OCI-LY7 (cell line): ENCODE results near the gene HPCA. TPM values are rescaled to one million over a fixed set of nuclear protein-coding genes. Genes with fewer than 3 reads are reported as not detected.

Experiments
- BruUV-seq: library from RNA; stranded (reverse); fragments of 400-500 nt; replicated peaks from 2 replicates; lab custom pipeline; 2021; lab: Mats Ljungman, UMichigan
- CTCF ChIA-PET: fragments of 300-600 bp; sonication (Branson Sonifier 250); formaldehyde crosslinking; loops from one replicate; lab custom pipeline; 2022; ENCODE audit warnings: antibody characterized with exemption; ENCODE audit not compliant: unreplicated experiment; lab: Charles Lee
- POLR2A ChIA-PET: fragments of 300-600 bp; sonication (Branson Sonifier 250); formaldehyde crosslinking; loops from one replicate; lab custom pipeline; 2022; ENCODE audit warnings: antibody characterized with exemption; lab: Charles Lee
- DNase-seq: peaks from one replicate; pipeline ENCODE4 v3.0.0-alpha.2; 2015; ENCODE audit warnings: low spot score
- H2AFZ ChIP-seq: fragments of 200-600 bp; sonication (generic), shearing (Covaris generic); 2 replicates; pipeline ENCODE4 v1.6.1; 2014; ENCODE audit warnings: mild to moderate bottlenecking, antibody characterized with exemption, low read length, moderate library complexity
- H3K27ac ChIP-seq: fragments of 200-600 bp; sonication (generic); 2 replicates; pipeline ENCODE4 v1.5.1; 2014; ENCODE audit warnings: mixed run types, low read depth, mild to moderate bottlenecking, moderate library complexity, low read length, inconsistent platforms; ENCODE audit not compliant: poor library complexity, severe bottlenecking
- H3K36me3 ChIP-seq: fragments of 200-600 bp; sonication (generic); 2 replicates; pipeline ENCODE4 v1.6.1; 2014; ENCODE audit warnings: mild to moderate bottlenecking, antibody characterized with exemption, low read length, moderate library complexity, mixed read lengths; ENCODE audit not compliant: insufficient read depth
- H3K4me1 ChIP-seq: fragments of 200-600 bp; sonication (generic); 2 replicates; pipeline ENCODE4 v1.5.1; 2014; ENCODE audit warnings: mild to moderate bottlenecking, low read length; ENCODE audit not compliant: insufficient read depth, poor library complexity, severe bottlenecking
- H3K4me2 ChIP-seq: fragments of 200-600 bp; sonication (generic); 2 replicates; pipeline ENCODE4 v1.6.1; 2014; ENCODE audit warnings: mild to moderate bottlenecking, low read length
- H3K4me3 ChIP-seq: fragments of 200-600 bp; sonication (generic); 2 replicates; pipeline ENCODE4 v1.5.1; 2014; ENCODE audit warnings: mild to moderate bottlenecking, low read depth, low read length; ENCODE audit not compliant: poor library complexity, severe bottlenecking
- H3K79me2 ChIP-seq: fragments of 200-600 bp; sonication (generic); 2 replicates; pipeline ENCODE4 v1.6.1; 2016; ENCODE audit warnings: low read depth, mild to moderate bottlenecking, low read length, moderate library complexity, mixed read lengths; ENCODE audit not compliant: insufficient read depth
- H3K9me2 ChIP-seq: fragments of 200-600 bp; sonication (generic); 2 replicates; pipeline ENCODE4 v1.6.1; 2016; ENCODE audit warnings: mild to moderate bottlenecking, low read length, mixed read lengths; ENCODE audit not compliant: insufficient read depth
- H3K9me3 ChIP-seq: fragments of 200-600 bp; sonication (generic); 2 replicates; pipeline ENCODE4 v1.6.1; 2014; ENCODE audit warnings: mild to moderate bottlenecking, mixed run types, low read length, mixed read lengths
- H4K20me1 ChIP-seq: fragments of 200-600 bp; sonication (generic); 2 replicates; pipeline ENCODE4 v1.6.1; 2014; ENCODE audit warnings: mild to moderate bottlenecking, antibody characterized with exemption, low read length, moderate library complexity, mixed read lengths; ENCODE audit not compliant: insufficient read depth
- CTCF ChIP-seq: fragments of 200-600 bp; sonication (generic); conservative IDR thresholded peaks from 2 replicates; pipeline ENCODE4 v1.5.1; 2014; ENCODE audit warnings: mild to moderate bottlenecking, antibody characterized with exemption, low read length, moderate library complexity, mixed read lengths
- EZH2phosphoT487 ChIP-seq: fragments of 200-600 bp; sonication (generic); IDR thresholded peaks from 2 replicates; pipeline ENCODE4 v1.6.1; 2018; ENCODE audit warnings: low read depth, borderline replicate concordance, mild to moderate bottlenecking, mixed run types, antibody characterized with exemption, low read length, moderate library complexity, mixed read lengths
- intact Hi-C: fragments of 100-400 bp; cut with micrococcal nuclease; formaldehyde crosslinking; loops from one replicate; pipeline ENCODE4 v1.10.0; 2022; ENCODE audit not compliant: unreplicated experiment
- total RNA-seq, 2 experiments: library from RNA; depleted of rRNA in 1 of 2; stranded (reverse); fragments of >200 nt in 1 of 2; shearing (Covaris generic) in 1 of 2; gene quantifications; 2 replicates each; pipeline ENCODE4 v1.2.3, GENCODE V29; 2014 to 2022

HPCA gene
- total RNA-seq, 2 experiments from 2014 or later: 0.36 to 3.3 TPM

- peak overlapping the region; percentile 29; the same call in 1 of the 2 replicates for H3K4me2 ChIP-seq
Measured at GRCh38 chr1:32876341-32877210, 9.7 kb upstream of the HPCA start.

GRCh38 chr1:32877211-32878110, 8.8 kb upstream of the HPCA start:
- Histone ChIP-seq H3K27ac (no peak overlapping the region), H3K4me1 (peaks cover 26% of the 10 kb centered on the region), H3K4me3 (no peak overlapping the region), H4K20me1 (no peaks in the 10 kb centered on the region), H3K79me2 (no peaks in the 10 kb centered on the region), H2AFZ (no peak overlapping the region), H3K9me3 (no peaks in the 10 kb centered on the region), H3K9me2 (no peaks in the 10 kb centered on the region), H3K36me3 (no peaks in the 10 kb centered on the region), H3K4me2 (no peak overlapping the region)
- DNase-seq: no peak
- intact Hi-C loops: no loop called here
- CTCF ChIA-PET: no interaction called here
- TF ChIP-seq EZH2phosphoT487 (no peak), CTCF (no peak)
- BruUV-seq: no TSS peak
- POLR2A ChIA-PET: no interaction called here

More at GRCh38 chr1:32876341-32877210, 9.7 kb upstream of the HPCA start:
- intact Hi-C loops: loop anchor here (1.0 kb wide), 1 partner anchor 210 kb away; no protein-coding TSS in a partner anchor
- Histone ChIP-seq H3K4me3 (no peak overlapping the region), H3K9me2 (no peaks in the 10 kb centered on the region), H3K79me2 (no peaks in the 10 kb centered on the region), H3K36me3 (no peaks in the 10 kb centered on the region), H3K27ac (no peak overlapping the region), H3K9me3 (no peaks in the 10 kb centered on the region), H4K20me1 (no peaks in the 10 kb centered on the region), H2AFZ (peak overlapping the region; percentile 20; the same call in 1 of the 2 replicates), H3K4me1 (peaks cover 35% of the 10 kb centered on the region)
- BruUV-seq: no TSS peak
- DNase-seq: peak; percentile 73
- TF ChIP-seq CTCF: peak; percentile 97
- no peak for TF ChIP-seq EZH2phosphoT487
- POLR2A ChIA-PET: interaction anchor here (0.6 kb wide), 2 partner anchors 23 to 42 kb away, joined by 3 read pairs; no protein-coding TSS in a partner anchor
- CTCF ChIA-PET: interaction anchor here (1.2 kb wide), 1 partner anchor 18 kb away, joined by 3 read pairs; no protein-coding TSS in a partner anchor
